ENCODE data around the gene ACVR2B. TPM values are rescaled to one million over a fixed set of nuclear protein-coding genes. Genes with fewer than 3 reads are reported as not detected.

The ACVR2B gene
- total and polyA plus RNA-seq, 10 of the 15 experiments (the other 5 are each of a cell fraction or from before 2014, with no cell fraction given): 0.27 to 2.9 (median 1.0) TPM

- ATAC-seq: no peak
These were observed 68.3 kb downstream of the ACVR2B start for GRCh38 chr3:38522002-38522401.

More at GRCh38 chr3:38522002-38522401, 68.3 kb downstream of the ACVR2B start:
- Histone ChIP-seq H3K4me2 (ENCODE audit: control insufficient read depth, insufficient read depth) (no peak overlapping the region), H3K27ac (ENCODE audit: control insufficient read depth, insufficient read depth) (no peak overlapping the region), H3K4me3 (no peak overlapping the region), H4K20me1 (ENCODE audit: control insufficient read depth, insufficient read depth) (no peaks in the 10 kb centered on the region), H2AFZ (ENCODE audit: control insufficient read depth, low read depth, low read length) (no peak overlapping the region), H3K9me3 (replicated peaks; ENCODE audit: control insufficient read depth, insufficient read depth, low read length) (no peaks in the 10 kb centered on the region), H3K9ac (ENCODE audit: control insufficient read depth, insufficient read depth, low read length) (no peak overlapping the region), H3K27me3 (replicated peaks in 1 of 2; ENCODE audit: control insufficient read depth in 2 of 2, insufficient read depth in 2 of 2, low read length in 1 of 2) (no peaks in the 10 kb centered on the region), H3K4me1 (ENCODE audit: control insufficient read depth, insufficient read depth, low read length) (no peaks in the 10 kb centered on the region), H3K36me3 (ENCODE audit: control insufficient read depth in 2 of 2, insufficient read depth in 2 of 2, low read length in 1 of 2) (peaks cover 2 to 19% of the 10 kb centered on the region in 2 experiments), H3K79me2 (ENCODE audit: control insufficient read depth, insufficient read depth, low read length) (no peaks in the 10 kb centered on the region)
- TF ChIP-seq E4F1 (IDR thresholded peaks at IDR 0.05; ENCODE audit: borderline replicate concordance, partially characterized antibody) (no peak), ZZZ3 (IDR thresholded peaks at IDR 0.05; ENCODE audit: control insufficient read depth, insufficient read length, low read depth) (no peak), JUNB (IDR thresholded peaks at IDR 0.05) (no peak), PRDM15 (CRISPR knock-in tag; IDR thresholded peaks at IDR 0.05) (no peak), POLR2AphosphoS5 (IDR thresholded peaks at IDR 0.05; ENCODE audit: low read length) (no peak), CREM (IDR thresholded peaks at IDR 0.05; ENCODE audit: low read depth) (no peak), SMAD1 (IDR thresholded peaks at IDR 0.05; ENCODE audit: low read depth, partially characterized antibody) (no peak), CHD1 (IDR thresholded peaks at IDR 0.05; ENCODE audit: low read depth, low read length) (no peak)
- no peak for FAIRE-seq
- ChIA-PET SMC1A (ENCODE audit: uncharacterized antibody, unreplicated experiment) (interaction anchor here (0.7 to 3.5 kb wide), 25 partner anchors 9 to 770 kb away, joined by 3 to 26 read pairs (median 7); partner anchors contain the start of genes EXOG and XYLB), RAD21 (ENCODE audit: unreplicated experiment) (interaction anchor here (0.7 to 3.6 kb wide), 14 partner anchors 12 to 766 kb away, joined by 3 to 26 read pairs (median 6); partner anchors contain the start of gene EXOG), POLR2A (no interaction called here), CTCF (interaction anchor here (0.6 to 7.0 kb wide), 61 partner anchors 8 to 766 kb away, joined by 3 to 120 read pairs (median 5); partner anchors contain the start of genes EXOG and XYLB)
- BruUV-seq (replicated peaks): no TSS peak
- intact Hi-C loops (cut with micrococcal nuclease; ENCODE audit: unreplicated experiment): loop anchor here (2.0 to 10.0 kb wide), 2 partner anchors 323 to 479 kb away; no protein-coding TSS in a partner anchor
- DNase-seq (ENCODE audit: low read depth, low spot score): no peak
- WGBS (ENCODE audit: insufficient coverage, insufficient replicate concordance, low lambda C conversion rate, missing lambda C conversion rate): 97% methylated on average over 6 of the region's 6 CpGs
- in situ Hi-C loops (cut with MboI): loop anchor here (5.0 kb wide), 1 partner anchor 125 kb away; the partner anchor contains the start of gene SCN5A
